Muscle layer of duodenum (tissue), 2 donors: ENCODE measurements around the gene SAA1.
A peak's percentile ranks its signal among the peaks of the same experiment; 100 is the strongest.

Experiments used
- H3K27ac ChIP-seq: one replicate; pipeline ENCODE4 v1.7.0; 2013; ENCODE audit warnings: mild to moderate bottlenecking, low read length
- H3K27me3 ChIP-seq: one replicate; pipeline ENCODE4 v1.7.0; 2013; ENCODE audit warnings: low read depth, mild to moderate bottlenecking, control low read depth, low read length
- H3K36me3 ChIP-seq, 2 donors: one replicate each; pipeline ENCODE4 v1.7.0; 2013; ENCODE audit warnings: low read length in 2 of 2, control low read depth in 1 of 2, mild to moderate bottlenecking in 1 of 2; ENCODE audit not compliant: insufficient read depth in 2 of 2, control insufficient read depth in 1 of 2
- H3K4me1 ChIP-seq, 2 donors: one replicate each; pipeline ENCODE4 v1.7.0; 2013; ENCODE audit warnings: low read length in 2 of 2, mild to moderate bottlenecking in 2 of 2, control low read depth in 1 of 2, moderate library complexity in 1 of 2; ENCODE audit not compliant: insufficient read depth in 2 of 2, control insufficient read depth in 1 of 2
- H3K4me3 ChIP-seq, 2 donors: one replicate each; pipeline ENCODE4 v1.7.0; 2013; ENCODE audit warnings: low read length in 2 of 2, low read depth in 1 of 2, mild to moderate bottlenecking in 1 of 2
- H3K9me3 ChIP-seq, 2 donors: one replicate each; pipeline ENCODE4 v1.7.0; 2013; ENCODE audit warnings: low read length in 2 of 2, control low read depth in 1 of 2, mild to moderate bottlenecking in 1 of 2; ENCODE audit not compliant: control insufficient read depth in 1 of 2
- donor health status: healthy.

SAA1 gene

GRCh38 chr11:18285841-18286240, 19.8 kb downstream of the SAA1 start:
- Histone ChIP-seq H3K4me1 (no peaks in the 10 kb centered on the region), H3K27ac (no peak overlapping the region), H3K4me3 (no peak overlapping the region), H3K27me3 (no peaks in the 10 kb centered on the region), H3K36me3 (peaks cover 52 to 82% of the 10 kb centered on the region in 2 donors), H3K9me3 (no peaks in the 10 kb centered on the region)

GRCh38 chr11:18288911-18289310, 22.8 kb downstream of the SAA1 start:
- no peak overlapping the region for H3K27ac ChIP-seq
- H3K4me3 ChIP-seq, result no peak overlapping the region
- peaks cover 67 to 84% of the 10 kb centered on the region in 2 donors for H3K36me3 ChIP-seq
- H3K4me1 ChIP-seq, result no peaks in the 10 kb centered on the region
- H3K9me3 ChIP-seq, result no peaks in the 10 kb centered on the region
- H3K27me3 ChIP-seq, result no peaks in the 10 kb centered on the region

- peaks cover 74 to 87% of the 10 kb centered on the region in 2 donors for H3K36me3 ChIP-seq
- H3K4me1 ChIP-seq, result no peaks in the 10 kb centered on the region
- no peaks in the 10 kb centered on the region for H3K27me3 ChIP-seq
- no peak overlapping the region for H3K27ac ChIP-seq
- H3K4me3 ChIP-seq, result no peak overlapping the region
- no peaks in the 10 kb centered on the region for H3K9me3 ChIP-seq
Measured at GRCh38 chr11:18294862-18295261, 28.8 kb downstream of the SAA1 start.

- Histone ChIP-seq H3K9me3 (no peaks in the 10 kb centered on the region), H3K27me3 (no peaks in the 10 kb centered on the region), H3K4me3 (no peak overlapping the region), H3K27ac (no peak overlapping the region), H3K4me1 (no peaks in the 10 kb centered on the region), H3K36me3 (peaks cover 73 to 83% of the 10 kb centered on the region in 2 donors)
Measured at GRCh38 chr11:18295316-18295715, 29.3 kb downstream of the SAA1 start.

GRCh38 chr11:18299721-18300120, 33.7 kb downstream of the SAA1 start:
- peaks cover 57 to 72% of the 10 kb centered on the region in 2 donors for H3K36me3 ChIP-seq
- H3K9me3 ChIP-seq, result no peaks in the 10 kb centered on the region
- H3K27ac ChIP-seq, result no peak overlapping the region
- H3K4me1 ChIP-seq, result no peaks in the 10 kb centered on the region
- H3K4me3 ChIP-seq, result no peak overlapping the region
- no peaks in the 10 kb centered on the region for H3K27me3 ChIP-seq

GRCh38 chr11:18304745-18305144, 38.7 kb downstream of the SAA1 start:
- no peaks in the 10 kb centered on the region for H3K9me3 ChIP-seq
- no peaks in the 10 kb centered on the region for H3K27me3 ChIP-seq
- no peak overlapping the region for H3K4me3 ChIP-seq
- peaks cover 42 to 65% of the 10 kb centered on the region in 2 donors for H3K36me3 ChIP-seq
- H3K4me1 ChIP-seq, result no peaks in the 10 kb centered on the region
- no peak overlapping the region for H3K27ac ChIP-seq

- Histone ChIP-seq H3K9me3 (no peaks in the 10 kb centered on the region), H3K27ac (no peak overlapping the region), H3K4me3 (no peak overlapping the region), H3K36me3 (peaks cover 47 to 64% of the 10 kb centered on the region in 2 donors), H3K4me1 (peaks cover 0 to 3% of the 10 kb centered on the region in 2 donors), H3K27me3 (no peaks in the 10 kb centered on the region)
Measured at GRCh38 chr11:18307461-18308139, 41.5 kb downstream of the SAA1 start.

- Histone ChIP-seq H3K36me3 (peaks cover 42 to 65% of the 10 kb centered on the region in 2 donors), H3K27me3 (no peaks in the 10 kb centered on the region), H3K4me1 (peaks cover 0 to 3% of the 10 kb centered on the region in 2 donors), H3K9me3 (no peaks in the 10 kb centered on the region), H3K27ac (no peak overlapping the region), H3K4me3 (no peak overlapping the region)
Measured at GRCh38 chr11:18308242-18308641, 42.2 kb downstream of the SAA1 start.

- H3K27ac ChIP-seq, result no peak overlapping the region
- H3K9me3 ChIP-seq, result no peaks in the 10 kb centered on the region
- H3K36me3 ChIP-seq, result peaks cover 38 to 59% of the 10 kb centered on the region in 2 donors
- no peak overlapping the region for H3K4me3 ChIP-seq
- no peaks in the 10 kb centered on the region for H3K27me3 ChIP-seq
- peaks cover 0 to 3% of the 10 kb centered on the region in 2 donors for H3K4me1 ChIP-seq
Measured at GRCh38 chr11:18309691-18310090, 43.6 kb downstream of the SAA1 start.

GRCh38 chr11:18310800-18311340, 44.8 kb downstream of the SAA1 start:
- Histone ChIP-seq H3K4me1 (peaks cover 0 to 3% of the 10 kb centered on the region in 2 donors), H3K27me3 (no peaks in the 10 kb centered on the region), H3K27ac (peak overlapping the region; percentile 51), H3K36me3 (peaks cover 31 to 55% of the 10 kb centered on the region in 2 donors), H3K9me3 (no peaks in the 10 kb centered on the region), H3K4me3 (no peak overlapping the region)

- Histone ChIP-seq H3K36me3 (peaks cover 20 to 46% of the 10 kb centered on the region in 2 donors), H3K4me1 (peaks cover 0 to 3% of the 10 kb centered on the region in 2 donors), H3K4me3 (no peak overlapping the region), H3K27ac (no peak overlapping the region), H3K27me3 (no peaks in the 10 kb centered on the region), H3K9me3 (no peaks in the 10 kb centered on the region)
Measured at GRCh38 chr11:18312012-18312411, 45.9 kb downstream of the SAA1 start.
